ENCODE results near the gene MYO15B.

Gene MYO15B

DNA sequence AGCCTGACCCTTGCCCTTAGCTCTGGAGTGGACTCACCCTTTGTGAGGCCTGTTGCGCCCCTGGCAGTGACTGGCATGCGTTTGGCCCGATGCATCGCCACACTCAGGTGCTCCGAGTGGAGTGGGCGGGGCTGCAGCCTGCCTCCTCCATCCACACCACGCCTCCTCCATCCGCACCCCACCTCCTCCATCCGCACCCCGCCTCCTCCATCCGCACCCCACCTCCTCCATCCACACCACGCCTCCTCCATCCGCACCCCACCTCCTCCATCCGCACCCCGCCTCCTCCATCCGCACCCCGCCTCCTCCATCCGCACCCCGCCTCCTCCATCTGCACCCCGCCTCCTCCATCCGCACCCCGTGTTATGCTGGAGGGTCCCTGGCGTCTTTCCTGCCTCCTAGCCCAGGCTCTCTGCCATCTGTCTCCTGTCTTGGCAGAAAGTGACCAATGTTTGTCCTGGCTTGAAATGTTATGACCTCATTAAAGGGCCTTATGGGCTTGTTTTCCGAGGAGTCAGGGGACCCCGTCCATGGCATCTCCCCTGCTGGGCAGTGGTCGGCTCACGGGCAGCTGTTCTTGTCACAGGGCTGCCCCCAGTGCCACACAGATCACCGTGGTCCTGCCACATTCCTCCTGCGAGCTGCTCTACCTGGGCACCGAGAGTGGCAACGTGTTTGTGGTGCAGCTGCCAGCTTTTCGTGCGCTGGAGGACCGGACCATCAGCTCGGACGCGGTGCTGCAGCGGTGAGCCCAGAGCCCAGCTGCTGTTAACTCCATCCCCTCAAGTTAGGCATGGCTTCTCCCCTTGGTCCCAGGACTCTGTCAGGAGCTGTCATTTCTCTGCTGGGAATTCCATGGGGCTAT, 28.7 kb upstream of the MYO15B start:
- no peak for DNase-seq

DNA sequence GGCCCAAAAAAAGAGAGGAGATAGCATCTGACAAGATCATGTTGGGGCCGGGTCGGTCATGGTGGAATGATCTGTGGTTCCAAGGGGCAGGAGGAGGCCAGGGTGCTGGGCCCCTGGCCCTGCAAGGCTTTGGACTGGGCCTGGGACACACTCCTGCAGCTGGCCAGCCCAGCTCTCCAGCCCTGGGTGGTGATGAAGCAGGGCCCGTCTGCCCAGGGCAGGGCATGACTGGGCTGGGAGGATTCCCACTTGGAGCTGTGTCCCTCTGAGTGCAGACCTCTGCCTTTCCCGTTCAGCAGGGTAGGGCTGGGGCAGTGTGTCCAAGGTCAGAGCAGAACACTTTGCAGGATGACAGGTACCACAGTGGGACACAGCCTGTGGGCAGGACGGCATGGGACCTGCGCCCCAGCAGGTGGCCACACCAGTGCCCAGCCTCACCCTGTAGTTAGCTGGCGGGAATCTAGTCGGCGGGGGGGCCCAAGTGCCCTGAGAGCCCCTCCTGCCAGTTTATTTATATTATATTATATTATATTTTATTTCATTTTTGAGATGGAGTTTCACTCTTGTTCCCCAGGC, 27.6 kb upstream of the MYO15B start:
- DNase-seq = no peak

DNA sequence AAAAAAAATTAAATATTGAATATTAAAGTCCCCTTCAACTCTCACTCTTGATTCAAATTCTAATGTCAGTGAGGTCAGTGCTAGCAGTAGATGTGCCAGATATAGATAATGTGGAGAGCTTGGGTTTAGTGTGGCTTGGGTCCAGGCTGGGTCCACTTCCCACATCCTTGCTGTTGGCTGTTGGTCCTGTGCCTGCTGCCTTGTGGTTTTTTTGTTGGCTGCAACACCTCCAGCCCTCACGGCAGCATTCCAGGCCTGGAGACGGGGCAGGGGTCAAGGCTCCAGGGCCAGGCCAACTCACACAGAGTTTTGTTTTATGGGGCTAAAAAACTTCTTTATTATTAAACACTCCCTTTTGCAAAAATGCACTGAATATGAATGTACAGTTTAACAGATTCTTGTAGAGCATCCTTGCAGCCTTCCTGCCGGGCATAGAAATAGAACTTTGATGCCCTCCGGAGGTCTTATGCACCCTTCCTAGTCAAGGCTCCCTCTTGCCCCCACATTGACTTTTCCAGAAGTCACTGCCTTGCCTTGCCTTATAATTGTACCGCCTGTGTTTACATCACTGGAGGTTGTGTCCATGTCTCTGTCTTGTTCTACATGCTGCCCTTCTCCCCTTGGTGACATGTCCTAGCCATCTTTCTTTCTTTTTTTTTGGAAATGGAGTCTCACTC, 25.5 kb upstream of the MYO15B start:
- no peak for DNase-seq

DNA sequence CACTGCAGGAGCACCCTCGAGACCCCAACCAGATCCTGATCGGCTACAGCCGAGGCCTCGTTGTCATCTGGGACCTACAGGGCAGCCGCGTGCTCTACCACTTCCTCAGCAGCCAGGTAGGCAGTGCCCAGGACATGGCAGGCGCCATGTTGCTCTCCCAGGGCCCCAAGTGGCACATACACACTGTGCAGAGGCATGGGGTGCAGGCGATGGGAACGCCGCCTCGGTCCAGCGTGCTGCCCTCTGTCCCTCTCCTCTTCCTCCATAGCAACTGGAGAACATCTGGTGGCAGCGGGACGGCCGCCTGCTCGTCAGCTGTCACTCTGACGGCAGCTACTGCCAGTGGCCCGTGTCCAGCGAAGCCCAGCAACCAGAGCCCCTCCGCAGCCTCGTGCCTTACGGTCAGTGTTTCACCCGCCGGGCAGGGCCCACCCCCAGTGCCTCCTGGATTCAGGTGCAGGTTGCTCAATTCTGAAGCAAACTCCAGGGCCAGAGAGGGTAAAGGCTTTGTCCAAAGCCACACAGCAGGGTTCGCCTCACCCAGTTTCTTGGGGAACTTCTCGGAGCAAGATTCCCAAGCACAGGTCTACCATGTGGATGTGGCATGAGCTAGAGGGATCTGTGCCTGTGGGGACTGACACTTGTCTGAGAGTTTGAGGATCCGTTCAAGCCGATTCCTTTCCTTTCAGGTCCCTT, 24.4 kb upstream of the MYO15B start:
- DNase-seq = no peak

DNA sequence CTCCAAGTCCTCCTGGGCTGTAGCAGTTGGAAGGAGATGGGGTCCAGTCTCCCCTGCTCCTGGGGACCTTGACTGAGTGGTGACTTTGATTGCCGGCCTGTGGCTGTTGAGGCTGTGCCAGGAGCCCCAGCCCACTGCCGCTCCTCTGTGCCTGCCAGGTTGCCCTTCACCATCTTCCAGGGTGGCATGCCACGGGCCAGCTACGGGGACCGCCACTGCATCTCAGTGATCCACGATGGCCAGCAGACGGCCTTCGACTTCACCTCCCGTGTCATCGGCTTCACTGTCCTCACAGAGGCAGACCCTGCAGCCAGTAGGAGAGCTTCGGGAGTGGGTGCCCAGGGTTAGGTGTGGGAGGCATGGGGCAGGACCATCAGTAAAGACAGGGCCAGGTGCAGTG, 23.4 kb upstream of the MYO15B start:
- no peak for DNase-seq

DNA sequence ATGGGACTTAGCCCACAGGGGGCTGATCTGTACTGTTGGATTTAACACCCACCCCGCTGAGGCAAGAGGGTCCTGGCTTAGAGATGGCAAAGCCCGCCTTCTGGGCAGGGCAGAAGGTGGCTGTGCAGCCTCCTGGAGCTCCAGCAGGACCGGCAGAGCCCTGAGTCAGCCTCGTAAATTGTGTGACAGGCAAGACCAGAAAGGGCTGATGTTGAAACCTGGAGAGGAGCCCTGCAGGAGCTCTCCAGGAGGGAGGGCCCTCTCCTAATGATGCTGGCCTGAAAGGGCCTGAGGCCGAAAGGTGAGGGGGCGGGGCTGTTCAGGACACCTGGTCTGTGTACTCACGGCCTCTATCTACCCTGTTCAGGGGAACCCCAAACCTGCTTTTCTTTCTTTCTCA, 22.5 kb upstream of the MYO15B start:
- no peak for DNase-seq

DNA sequence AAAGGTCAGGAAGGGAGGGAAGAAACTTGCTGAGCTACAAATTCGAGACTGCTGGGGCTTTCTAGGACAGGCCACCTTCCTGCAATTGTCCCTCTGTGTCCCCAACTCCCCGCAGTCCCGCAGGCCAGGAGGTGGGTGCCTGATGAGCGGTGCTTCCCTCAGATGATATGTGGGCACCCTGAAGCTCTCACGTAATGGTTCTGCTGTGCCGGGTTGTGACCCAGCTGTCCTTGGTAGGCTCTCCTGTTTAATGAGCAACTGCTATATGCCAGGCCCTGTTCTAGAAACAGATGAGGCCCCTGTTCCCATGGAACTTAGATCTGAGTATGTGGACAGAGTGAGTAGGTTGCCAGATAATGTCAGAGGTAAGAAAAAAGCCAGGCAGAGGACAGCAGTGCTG, 22.0 kb upstream of the MYO15B start:
- DNase-seq = no peak

DNA sequence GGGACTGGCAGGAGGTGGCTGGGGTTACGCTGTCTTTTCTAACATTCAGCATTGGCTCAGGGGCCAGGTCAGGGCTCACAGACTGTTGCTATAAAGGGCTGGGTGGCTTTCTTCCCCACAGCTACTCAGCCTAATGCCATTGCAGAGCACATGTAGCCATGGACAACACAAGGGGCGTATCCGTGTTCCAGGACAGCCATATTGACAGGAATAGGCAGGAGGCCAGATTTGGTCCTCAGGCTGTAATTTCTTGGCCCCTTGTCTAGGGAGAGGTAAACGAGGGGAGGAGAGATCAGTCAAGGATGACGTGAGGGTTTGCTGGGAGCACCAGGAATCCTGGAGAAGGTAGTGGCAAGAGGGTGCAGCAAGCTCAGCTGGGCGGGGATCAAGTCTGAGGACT, 21.2 kb upstream of the MYO15B start:
- DNase-seq = no peak

DNA sequence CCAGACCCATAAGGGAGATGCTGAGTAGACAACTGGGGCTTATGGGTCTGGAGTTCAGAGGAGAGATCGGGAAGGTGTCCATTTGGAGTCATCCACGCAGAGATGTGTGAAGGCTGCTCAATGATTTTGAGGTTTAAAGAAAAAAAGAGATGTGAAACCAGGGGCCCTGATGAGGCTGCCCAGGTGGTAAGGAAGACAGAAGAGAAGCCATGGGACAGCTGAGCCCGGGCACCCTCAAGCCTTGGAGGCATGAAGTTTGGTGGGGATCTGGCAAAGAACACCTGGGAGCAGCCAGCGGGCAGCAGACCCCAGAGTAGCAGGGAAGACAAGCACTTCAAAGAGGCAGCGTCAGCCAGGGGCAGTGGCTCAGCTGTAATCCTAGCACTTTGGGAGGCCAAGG, 20.8 kb upstream of the MYO15B start:
- DNase-seq = no peak

DNA sequence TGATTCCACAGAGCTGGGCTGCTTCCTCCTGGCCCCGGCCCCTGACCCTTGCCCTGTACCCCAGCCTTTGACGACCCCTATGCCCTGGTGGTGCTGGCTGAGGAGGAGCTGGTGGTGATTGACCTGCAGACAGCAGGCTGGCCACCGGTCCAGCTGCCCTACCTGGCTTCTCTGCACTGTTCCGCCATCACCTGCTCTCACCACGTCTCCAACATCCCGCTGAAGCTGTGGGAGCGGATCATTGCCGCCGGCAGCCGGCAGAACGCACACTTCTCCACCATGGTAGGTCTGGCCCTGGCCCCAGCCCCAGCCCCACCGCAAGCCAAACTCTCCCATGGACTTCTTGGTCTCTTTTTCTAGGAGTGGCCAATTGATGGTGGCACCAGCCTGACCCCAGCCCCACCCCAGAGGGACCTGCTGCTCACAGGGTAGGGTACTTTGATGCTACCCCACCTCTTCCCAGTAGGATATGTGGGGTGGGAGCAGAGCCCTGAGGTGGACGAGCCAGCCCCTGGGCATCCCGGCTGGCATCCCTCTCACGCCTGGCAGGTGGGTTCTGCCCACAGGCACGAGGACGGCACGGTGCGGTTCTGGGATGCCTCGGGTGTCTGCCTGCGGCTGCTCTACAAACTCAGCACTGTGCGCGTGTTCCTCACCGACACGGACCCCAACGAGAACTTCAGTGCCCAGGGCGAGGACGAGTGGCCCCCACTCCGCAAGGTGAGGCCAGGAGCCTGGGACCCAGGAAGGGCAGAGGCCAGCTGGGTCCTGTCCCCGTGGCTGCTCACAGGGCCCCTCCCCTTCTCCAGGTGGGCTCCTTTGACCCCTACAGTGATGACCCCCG, 19.0 kb upstream of the MYO15B start:
- DNase-seq = no peak

DNA sequence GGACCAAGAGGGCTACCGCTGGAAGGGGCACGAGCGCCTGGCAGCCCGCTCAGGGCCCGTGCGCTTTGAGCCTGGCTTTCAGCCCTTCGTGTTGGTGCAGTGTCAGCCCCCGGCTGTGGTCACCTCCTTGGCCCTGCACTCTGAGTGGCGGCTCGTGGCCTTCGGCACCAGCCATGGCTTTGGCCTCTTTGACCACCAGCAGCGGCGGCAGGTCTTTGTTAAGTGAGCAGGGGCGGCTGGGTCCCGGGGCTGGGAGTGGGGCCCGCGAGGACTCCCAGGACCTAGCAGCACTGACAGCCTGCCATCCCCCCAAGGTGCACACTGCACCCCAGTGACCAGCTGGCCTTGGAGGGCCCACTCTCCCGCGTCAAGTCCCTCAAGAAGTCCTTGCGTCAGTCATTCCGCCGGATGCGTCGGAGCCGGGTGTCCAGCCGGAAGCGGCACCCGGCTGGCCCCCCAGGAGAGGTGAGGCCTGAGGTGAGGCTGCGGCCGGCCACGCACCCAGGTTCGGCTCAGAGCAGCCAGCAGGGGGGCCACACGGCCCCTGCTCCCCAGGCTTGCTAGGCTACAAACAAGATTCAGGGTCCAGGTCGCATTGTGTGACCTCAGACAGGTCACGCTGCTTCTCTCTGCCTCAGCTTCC, 17.4 kb upstream of the MYO15B start:
- no peak for DNase-seq

DNA sequence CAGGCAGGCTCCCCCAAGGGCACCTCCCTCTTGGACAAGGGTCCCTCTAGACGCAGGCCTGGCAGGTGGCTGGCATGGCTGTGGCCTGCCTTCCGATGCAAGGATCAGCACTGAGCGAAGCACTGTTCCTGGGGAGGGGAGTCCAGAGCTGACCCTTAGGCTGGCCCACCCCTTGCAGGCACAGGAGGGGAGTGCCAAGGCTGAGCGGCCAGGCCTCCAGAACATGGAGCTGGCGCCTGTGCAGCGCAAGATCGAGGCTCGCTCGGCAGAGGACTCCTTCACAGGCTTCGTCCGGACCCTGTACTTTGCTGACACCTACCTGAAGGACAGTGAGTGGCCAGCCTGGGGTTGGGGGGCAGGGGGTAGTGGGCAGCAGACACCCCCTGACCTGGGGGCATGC, 16.8 kb upstream of the MYO15B start:
- no peak for DNase-seq

DNA sequence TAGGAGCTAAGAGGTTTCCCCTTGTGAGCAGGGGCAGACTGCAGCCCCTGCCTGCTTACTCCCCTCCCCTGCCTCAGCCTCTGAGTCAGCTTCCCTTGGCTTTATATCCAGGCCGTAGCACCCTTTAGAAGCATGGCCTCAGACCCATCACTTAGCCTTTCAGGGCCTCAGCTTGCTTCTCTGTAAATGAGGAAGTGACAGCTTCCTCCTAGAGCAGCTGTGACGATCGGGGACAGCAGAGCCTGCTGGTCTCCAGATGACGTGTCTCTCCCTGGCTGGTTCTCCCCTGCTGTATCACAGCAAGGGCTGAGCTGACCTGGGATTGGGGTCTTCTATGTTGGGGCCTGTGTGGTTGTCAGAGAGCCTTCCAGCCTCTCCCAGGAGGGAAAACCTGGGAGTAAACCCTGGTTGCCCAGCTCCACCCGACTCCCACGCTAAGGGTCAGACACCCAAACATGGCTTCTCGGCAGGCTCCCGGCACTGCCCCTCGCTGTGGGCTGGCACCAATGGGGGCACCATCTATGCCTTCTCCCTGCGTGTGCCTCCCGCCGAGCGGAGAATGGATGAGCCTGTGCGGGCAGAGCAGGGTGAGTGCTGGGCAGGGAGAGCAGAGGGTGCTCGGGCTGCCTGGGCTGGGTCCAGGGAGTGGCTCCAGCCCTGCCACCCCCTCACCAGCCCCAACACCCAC, 16.3 kb upstream of the MYO15B start:
- no peak for DNase-seq

DNA sequence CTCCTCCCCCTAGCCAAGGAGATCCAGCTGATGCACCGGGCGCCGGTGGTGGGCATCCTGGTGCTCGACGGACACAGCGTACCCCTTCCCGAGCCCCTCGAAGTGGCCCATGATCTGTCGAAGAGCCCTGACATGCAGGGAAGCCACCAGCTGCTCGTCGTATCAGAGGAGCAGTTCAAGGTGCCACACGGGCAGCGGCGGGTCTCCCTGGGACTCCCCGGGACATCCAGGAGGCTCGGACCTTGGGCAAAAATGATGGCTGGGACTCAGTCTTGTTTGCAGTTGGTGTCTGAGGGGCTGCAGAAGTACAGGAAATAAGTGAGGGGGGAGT, 15.8 kb upstream of the MYO15B start:
- no peak for DNase-seq

DNA sequence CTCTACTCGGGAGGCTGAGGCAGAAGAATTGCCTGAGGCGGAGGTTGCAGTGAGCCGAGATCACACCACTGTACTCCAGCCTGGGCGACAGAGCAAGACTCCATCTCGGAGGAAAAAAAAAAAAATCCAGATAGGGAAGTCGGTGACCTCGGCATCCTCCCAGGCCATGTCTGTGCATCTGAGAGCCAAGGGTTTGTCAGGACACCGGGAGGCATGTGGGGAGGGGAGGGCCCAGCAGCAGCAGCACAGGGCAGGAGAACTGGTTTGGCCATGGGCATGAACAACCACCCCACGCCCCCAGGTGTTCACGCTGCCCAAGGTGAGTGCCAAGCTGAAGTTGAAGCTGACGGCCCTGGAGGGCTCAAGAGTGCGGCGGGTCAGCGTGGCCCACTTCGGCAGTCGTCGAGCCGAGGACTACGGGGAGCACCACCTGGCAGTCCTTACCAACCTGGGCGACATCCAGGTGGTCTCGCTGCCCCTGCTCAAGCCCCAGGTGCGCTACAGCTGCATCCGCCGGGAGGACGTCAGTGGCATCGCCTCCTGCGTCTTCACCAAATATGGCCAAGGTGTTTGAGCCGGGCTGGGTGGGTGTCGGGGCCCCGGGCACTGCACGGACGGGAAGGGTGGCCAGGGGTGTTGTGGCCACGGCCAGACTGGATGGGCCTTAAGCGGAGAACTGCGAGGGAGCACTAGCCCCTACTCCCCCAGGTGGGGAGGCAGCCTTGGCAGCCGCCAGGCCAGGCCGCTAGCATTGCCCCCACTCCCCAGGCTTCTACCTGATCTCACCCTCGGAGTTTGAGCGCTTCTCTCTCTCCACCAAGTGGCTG, 14.7 kb upstream of the MYO15B start:
- DNase-seq = no peak

DNA sequence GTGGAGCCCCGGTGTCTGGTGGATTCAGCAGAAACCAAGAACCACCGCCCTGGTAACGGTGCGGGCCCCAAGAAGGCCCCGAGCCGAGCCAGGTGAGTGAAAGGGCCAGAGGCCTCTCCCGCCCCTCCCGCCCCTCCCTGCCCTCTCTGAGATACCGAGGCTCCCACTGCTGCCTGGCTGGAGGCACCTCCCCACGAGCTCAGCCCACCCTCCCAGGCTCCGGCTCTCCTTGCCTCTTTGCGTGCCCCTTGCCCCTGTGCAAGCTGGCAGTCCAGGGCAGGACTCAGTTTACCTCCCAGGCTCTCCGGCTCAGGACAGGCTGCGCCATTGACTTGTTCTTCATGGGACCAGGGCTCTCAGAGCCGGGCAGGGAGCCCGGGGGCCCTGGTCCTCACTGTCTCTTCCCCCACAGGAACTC, 14.1 kb upstream of the MYO15B start:
- no peak for DNase-seq

DNA sequence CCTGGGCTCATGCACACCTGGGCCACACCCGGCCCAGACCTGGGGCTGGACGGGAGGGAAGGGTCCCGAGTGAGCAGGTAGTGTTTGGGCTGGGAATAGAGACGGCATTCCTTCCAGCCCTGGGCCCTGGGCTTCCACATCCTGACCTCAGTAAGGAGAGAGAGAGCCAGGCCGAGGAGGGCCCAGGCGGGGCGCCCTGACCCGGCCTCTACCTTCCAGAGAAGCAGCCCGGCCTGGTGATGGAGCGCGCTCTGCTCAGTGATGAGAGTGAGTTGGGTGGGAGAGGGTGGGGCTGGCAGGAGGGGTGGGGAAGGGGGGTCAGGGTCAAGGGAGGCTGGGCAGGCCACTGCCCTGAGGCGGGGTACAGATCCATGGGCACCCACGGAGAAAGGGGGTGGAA, 13.6 kb upstream of the MYO15B start:
- DNase-seq = no peak

DNA sequence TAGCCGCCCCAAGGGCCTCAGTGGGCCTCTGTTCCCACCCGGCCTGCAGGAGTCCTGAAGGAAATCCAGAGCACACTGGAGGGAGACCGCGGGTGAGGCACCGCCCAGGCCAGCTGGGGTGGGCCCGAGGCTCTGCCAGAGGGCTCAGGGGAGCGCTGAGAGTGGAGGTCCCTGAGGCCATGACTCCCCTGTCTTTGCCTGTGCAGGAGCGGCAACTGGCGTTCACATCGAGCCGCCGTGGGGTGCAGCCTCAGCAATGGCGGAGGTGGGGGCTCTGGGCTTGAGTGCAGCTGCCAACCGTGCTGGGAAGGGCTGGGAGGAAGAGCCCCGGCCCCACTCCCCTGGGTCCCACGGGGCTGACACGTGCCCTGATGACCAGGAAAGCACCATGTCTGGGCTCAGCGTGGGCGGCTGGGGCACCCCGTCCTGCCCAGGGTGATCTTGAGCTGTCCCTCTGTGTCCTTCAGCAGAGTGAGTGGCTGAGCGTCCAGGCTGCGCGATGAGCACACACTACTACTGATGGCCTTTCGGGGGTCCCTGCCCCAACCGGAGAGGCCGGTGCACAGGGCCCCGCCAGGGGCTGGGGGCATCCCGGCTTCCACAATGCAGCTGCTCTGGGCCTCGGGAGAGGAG, 13.1 kb upstream of the MYO15B start:
- DNase-seq = no peak

DNA sequence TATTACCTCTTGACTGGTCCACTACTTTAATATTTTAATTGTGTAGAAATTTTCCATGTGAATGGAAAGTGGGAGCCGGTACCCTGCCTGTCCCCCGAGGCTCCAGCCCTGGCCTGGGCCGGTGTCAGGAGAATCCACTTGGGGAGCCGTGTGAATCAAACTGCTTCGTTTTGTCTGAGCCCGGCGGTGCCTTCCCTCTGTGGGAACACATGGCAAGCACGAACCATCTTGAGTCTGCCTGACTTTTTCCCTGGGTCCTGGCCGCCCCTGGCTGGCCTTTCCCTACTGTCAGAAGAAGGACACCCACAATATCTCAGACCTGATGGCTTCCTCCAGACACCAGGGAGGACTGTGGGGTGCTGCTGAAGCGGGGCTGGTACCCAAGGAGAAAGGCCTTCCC, 12.4 kb upstream of the MYO15B start:
- DNase-seq = no peak

DNA sequence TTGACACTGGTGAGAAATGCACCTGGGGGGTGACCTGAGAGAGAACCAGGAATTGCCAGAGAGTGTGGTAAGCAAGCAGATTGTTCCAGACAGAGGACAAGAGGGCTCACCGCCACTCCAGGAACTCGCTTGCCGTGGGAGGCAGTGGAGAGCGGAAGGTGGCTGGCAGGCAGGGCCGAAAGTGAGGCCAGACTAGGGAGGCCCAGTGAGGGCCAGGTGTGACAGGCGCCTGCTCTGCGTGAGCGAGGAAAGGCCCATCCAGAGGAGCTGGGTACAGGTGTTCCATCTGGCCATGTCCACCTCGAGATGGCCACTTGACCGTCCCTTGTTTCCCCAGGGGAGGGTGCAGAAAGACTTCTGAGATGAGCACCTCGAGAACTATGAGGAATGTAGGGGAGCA, 11.9 kb upstream of the MYO15B start:
- no peak for DNase-seq
